GM18867 (cell line): ENCODE data around the gene DEF6.
A peak's percentile ranks its signal among the peaks of the same experiment; 100 is the strongest.

Experiments used
- ATAC-seq: cut with Tn5 transposase; IDR thresholded peaks from one replicate; pipeline ENCODE4 v1.9.1; 2021; ENCODE audit warnings: mild to moderate bottlenecking, moderate library complexity; ENCODE audit not compliant: unreplicated experiment

The DEF6 gene

DNA sequence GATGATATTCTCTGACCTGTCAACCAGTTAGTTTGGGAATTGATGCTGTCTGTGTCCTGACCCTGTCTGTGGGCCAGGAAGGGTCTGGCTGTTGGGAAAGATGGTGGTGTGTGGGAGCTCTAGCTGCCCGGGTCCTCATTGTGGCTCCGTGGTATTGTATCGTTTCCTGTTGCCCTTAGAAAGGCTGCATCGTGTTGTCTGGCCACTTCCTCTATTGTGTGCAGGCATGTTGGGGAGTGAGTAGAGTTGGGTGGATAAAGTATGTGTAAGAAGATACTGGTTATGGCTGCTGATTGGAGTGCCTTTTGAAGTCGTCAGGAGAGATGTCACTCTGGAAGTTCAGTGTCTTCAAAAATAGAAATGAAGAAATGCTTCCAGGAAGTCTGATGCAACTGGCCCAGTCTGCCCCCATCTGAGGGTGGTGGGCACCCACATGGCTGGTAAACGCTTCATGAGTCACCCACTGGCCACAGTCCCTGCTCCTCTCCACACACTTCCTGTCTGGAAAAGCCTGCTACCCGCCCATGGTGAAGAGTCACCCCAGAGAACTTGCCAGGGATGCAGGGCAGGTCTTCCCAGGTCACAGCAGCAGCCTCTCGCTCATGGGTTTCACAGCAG lies 72.6 kb downstream of the DEF6 start:
- ATAC-seq, result peak; percentile 75

DNA sequence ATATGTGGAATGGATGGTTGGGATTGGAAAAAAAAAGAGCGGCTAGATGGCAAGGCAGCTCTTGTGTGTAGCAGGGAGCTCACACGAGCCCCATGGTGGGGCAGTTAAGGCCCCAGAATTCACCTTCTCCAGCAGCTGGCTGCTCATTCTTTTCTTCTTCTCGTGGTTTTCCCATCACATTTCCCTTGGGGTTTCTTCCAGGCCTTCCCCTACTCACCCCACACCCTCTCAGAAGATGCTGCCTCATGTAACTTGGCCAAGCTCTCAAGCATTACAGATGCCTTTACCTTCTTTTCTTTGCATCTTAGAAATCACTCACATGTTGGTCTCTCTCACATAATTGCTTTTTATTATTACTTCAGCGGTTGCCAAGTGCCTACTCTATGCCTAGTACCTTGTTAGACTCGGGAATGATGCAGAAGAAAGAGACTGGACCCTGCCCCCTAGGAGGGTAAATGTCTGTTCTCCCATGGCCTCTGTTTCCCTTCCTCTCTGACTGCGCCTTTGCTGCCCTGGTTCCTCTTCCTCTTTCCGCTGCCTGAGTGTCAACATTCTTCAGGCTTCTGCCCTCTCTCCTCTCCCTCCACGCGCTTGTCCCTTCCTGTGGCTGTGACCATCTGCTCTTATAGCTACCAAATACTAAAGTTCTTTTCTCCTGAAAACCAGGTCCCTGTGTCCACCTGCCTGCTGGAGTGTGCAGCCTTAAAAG lies 73.3 kb downstream of the DEF6 start:
- ATAC-seq, result no peak
